DLD1 (cell line): ENCODE measurements around the gene CTBS.
"Not testable (repeated sequence)": the region's sequence is repeated elsewhere in the genome, so short reads cannot be mapped to it uniquely, and the experiment has no call there.

Experiments used
- in situ Hi-C: cut with HindIII; loops from 2 replicates; pipeline ENCODE4 v1.10.0; 2017; ENCODE audit warnings: low sequenced_read_pairs

Gene CTBS

DNA sequence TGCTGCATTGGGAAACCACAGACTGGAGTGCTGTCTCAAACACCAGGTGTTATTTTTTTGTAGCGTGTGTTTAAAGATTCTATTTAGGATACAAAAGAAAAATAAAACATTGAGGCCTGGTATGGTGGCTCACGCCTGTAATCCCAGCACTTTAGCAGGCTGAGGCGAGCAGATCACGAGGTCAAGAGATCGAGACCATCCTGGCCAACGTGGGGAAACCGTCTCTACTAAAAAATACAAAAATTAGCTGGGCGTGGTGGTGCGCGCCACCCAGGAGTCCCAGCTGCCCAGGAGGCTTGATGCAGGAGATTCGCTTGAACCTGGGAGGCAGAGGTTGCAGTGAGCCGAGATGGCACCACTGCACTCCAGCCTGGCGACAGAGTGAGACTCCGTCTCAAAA, 66.4 kb downstream of the CTBS start:
- in situ Hi-C loops, result not testable (repeated sequence)

DNA sequence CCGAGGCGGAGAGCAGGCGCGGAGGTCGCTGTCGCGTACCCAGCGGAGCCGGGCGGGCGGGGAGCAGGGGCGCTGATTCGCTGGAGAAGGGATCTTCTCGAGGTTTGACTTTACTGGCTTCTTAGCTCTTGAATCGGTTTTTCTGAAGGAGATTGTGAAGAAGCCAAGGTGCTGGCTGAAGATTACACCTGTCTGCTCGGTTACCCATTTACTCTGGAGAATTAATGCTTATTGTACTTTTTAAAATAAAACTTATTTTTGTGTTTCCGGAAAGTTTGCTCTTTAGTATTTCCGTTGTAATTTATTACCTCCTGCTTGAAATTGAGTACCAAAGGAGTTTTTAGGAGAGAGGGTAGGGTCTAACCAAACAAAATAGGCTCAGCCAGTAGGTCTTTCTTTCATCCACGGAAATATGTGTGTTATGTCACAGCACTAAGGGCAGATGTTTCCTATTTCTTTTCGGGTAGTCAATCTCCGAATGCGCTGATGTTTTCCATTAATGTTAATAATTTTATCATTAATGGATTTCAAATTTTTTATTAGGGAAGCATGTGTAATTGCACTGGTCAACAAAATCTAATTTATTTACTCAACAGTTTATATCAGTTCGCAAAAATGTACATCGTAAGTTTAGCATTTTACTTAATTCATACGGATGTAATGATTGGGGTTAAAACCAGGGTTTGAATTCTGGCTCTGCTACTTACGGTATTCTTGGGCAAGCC, 67.3 kb downstream of the CTBS start:
- in situ Hi-C loops, result no loop called here

DNA sequence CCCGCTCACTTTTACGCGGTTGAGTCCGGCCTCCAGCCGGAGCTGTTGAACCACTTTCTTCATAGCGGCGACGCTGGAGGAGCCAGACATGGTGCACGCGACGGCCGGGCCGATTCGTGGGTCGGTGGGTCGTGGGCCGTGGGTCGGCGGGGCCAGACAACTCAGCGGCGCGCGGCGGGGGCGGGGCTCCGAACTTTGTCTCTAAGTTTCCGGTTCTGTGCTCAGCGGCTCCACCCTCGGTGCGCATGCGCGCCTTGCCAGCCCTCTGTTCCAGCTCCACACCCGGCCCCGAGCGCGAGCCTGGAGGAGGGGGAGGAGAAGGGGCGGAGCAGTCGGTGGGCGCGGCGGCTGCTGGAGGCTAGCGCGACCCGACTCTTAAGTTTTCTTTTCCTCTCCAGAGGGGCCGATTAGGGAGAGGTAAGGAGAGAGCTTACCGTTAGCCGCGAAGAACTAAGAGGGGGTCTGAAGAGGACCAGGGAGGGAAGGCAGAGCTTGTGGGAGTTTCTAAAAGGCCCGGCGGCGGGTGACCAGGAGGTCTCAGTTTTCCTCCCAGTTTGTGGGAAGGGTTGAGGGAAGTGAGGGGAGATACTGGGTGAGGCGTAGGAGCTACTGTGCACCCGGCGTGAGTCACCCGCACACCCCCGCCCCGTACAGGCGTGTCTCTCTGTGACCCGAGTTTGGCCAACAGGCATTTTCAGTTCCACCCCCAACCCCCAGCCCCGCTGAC, 68.1 kb downstream of the CTBS start, which contains the start of the genes GNG5 and SPATA1:
GNG5 (minus strand) TSS at position 580 of the 727 bp plus-strand sequence; CDS start at position 90, 490 bp downstream.
SPATA1 (plus strand) TSS at position 385 of the 727 bp plus-strand sequence. CDS start 9,974 bp downstream, outside the sequence.
- in situ Hi-C loops, result no loop called here

DNA sequence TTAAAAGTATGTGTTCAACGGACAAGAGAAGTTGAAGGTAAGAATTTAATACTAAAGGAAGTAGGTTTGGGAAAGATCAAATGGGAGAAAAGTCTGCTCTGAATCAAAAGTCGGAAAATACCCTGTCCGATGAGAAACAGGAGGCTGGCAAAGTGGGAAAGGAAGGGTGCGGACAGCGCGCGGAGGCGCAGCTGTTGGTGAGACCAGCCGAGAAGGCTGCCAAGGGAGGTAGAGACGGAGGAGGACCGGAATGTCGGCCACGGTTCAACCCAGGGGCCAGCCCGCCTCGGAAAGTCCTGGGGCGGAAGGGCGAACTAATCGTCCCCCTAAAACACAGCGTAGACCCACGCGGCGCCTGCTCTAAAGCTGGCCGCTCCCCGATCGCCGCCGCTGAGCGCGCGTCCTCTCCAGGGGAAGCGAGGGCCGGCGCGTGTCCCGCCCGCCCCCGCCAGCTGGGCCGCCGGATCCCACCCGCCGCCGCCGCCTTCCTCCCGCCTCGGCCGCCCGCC, 68.7 kb downstream of the CTBS start:
- in situ Hi-C loops, result no loop called here

DNA sequence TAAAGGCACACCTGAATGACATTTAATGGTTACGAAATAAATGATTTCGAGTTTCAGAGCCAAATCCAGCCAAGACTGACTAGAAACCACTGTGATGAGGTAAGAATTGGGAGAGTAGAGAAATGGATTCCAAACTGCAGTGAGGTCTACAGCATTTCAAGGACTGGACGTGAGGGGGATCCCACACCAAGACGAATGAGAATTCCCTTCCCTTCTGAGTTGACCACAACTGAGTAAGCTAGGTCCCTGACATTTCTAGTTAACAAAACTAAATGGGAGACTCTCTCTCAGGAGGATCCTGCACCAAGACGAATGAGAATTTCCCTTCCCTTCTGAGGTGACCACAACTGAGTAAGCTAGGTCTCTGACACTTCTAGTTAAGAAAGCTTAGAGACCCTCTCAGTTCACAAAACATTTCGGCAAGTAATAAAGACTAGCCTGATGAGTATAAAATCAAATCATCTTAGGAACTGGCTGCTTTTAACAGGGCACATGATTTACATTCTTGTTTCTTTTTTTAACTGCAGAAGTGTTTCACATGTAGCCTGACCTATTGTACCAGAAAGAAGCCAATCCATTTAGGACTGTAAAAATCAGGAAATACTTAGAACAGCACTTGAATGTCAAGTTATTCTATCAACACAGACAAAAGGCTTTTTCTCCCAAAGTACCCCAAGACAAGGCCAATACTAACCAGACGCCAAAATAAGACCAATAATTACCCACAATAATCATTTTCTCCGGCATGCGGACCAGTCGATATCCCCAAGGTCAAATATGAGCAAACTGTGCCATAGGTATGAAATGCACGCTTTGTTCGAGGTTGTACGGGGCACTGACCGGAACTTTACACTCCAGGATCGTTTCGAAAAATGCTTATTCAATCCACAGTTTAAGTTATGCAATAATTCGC, 69.4 kb downstream of the CTBS start:
- in situ Hi-C loops, result no loop called here

DNA sequence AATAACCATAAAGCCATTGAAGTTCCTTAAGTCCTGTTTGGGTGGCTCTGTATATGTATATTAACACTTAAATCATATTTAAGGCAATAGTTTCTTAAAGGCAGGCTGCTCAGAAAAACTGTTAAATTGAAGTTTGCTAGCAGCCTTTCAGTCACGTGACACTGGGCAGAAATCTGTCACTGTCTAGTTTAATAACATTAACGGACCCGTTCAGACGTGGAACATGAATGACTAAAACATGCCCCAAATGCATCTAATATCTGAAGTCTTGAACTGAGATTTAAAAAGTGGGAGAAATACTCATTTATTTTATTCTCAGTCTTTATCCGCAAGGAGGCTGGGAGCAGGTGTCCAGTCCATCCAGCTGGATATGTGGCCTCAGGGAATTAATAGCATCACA, 71.3 kb downstream of the CTBS start:
- in situ Hi-C loops, result no loop called here
